Thymus (tissue), 11 donors: Measurements from ENCODE around the gene URB1. TPM values are rescaled to one million over a fixed set of nuclear protein-coding genes. Genes with fewer than 3 reads are reported as not detected.

Source experiments
- DNase-seq, 9 donors: peaks; one replicate each; pipeline ENCODE4 v3.0.0-alpha.2; 2013; ENCODE audit warnings: low spot score in 9 of 9, low read depth in 6 of 9, missing footprints in 1 of 9
- H3K27ac ChIP-seq, 2 donors: one replicate each; pipeline ENCODE4 v1.5.1; 2013; ENCODE audit warnings: control low read depth in 1 of 2, low read depth in 1 of 2, low read length in 1 of 2, mild to moderate bottlenecking in 1 of 2, moderate library complexity in 1 of 2
- H3K27me3 ChIP-seq, 2 donors: one replicate each; pipeline ENCODE4 v1.5.1; 2013; ENCODE audit warnings: low read length in 1 of 2; ENCODE audit not compliant: control insufficient read depth in 2 of 2, insufficient read depth in 1 of 2
- H3K36me3 ChIP-seq, 2 donors: one replicate each; pipeline ENCODE4 v1.5.1; 2013; ENCODE audit warnings: low read length in 1 of 2, mild to moderate bottlenecking in 1 of 2, moderate library complexity in 1 of 2; ENCODE audit not compliant: control insufficient read depth in 2 of 2, insufficient read depth in 2 of 2
- H3K4me1 ChIP-seq, 2 donors: one replicate each; pipeline ENCODE4 v1.5.1; 2013; ENCODE audit warnings: low read length in 2 of 2; ENCODE audit not compliant: control insufficient read depth in 2 of 2, insufficient read depth in 2 of 2
- H3K4me3 ChIP-seq, 2 donors: one replicate each; pipeline ENCODE4 v1.5.1; 2013; ENCODE audit warnings: low read length in 2 of 2, control low read depth in 1 of 2, mild to moderate bottlenecking in 1 of 2
- H3K9me3 ChIP-seq, 2 donors: one replicate each; pipeline ENCODE4 v1.5.1; 2013; ENCODE audit warnings: low read length in 1 of 2, mild to moderate bottlenecking in 1 of 2; ENCODE audit not compliant: control insufficient read depth in 2 of 2, insufficient read depth in 1 of 2
- WGBS: extraction: QIAGEN DNeasy Blood & Tissue Kit; methylation state at CpG from one replicate; pipeline ENCODE4 v1.1.7; 2013; 5-methylcytosine and 5-hydroxymethylcytosine counted together
- polyA plus RNA-seq: library from polyadenylated mRNA; stranded (reverse); fragments of 200-250 nt; gene quantifications from one replicate; pipeline ENCODE4 v1.2.3, GENCODE V29; 2013
- total RNA-seq: library from RNA; stranded (reverse); fragments of 120-200 nt; gene quantifications from one replicate; pipeline ENCODE4 v1.2.4, GENCODE V29; 2013
- donor health status: healthy.

The URB1 gene
- total and polyA plus RNA-seq, 2 donors: 4.2 to 4.7 TPM

GRCh38 chr21:32412162-32413014 is 19.6 kb upstream of the URB1 start, which contains the start of gene EVA1C:
Gene EVA1C (plus strand): TSS chr21:32412706. CDS start chr21:32412854, 148 bp downstream.
- peak in 1 of 9 donors; percentile 27 for DNase-seq
- Histone ChIP-seq H3K9me3 (peaks cover 0 to 1% of the 10 kb centered on the region in 2 donors), H3K36me3 (no peaks in the 10 kb centered on the region), H3K4me3 (peak within 1 kb of the TSS; percentile 29 to 49), H3K4me1 (peaks cover 3 to 7% of the 10 kb centered on the region in 2 donors), H3K27ac (peak within 1 kb of the TSS in 1 of 2 donors; percentile 86), H3K27me3 (peaks cover 28 to 76% of the 10 kb centered on the region in 2 donors)
- WGBS: under 1% methylated on average over 102 of the region's 104 CpGs

- no peak for DNase-seq
- Histone ChIP-seq H3K36me3 (no peaks in the 10 kb centered on the region), H3K27ac (peak overlapping the region in 1 of 2 donors; percentile 86), H3K4me1 (peaks cover 3 to 7% of the 10 kb centered on the region in 2 donors), H3K27me3 (peaks cover 28 to 75% of the 10 kb centered on the region in 2 donors), H3K9me3 (peaks cover 0 to 1% of the 10 kb centered on the region in 2 donors), H3K4me3 (peak overlapping the region; percentile 29 to 49)
- WGBS: 3% methylated on average over 63 of the region's 63 CpGs
Measured at GRCh38 chr21:32411350-32412161, 18.7 kb upstream of the URB1 start.

GRCh38 chr21:32410916-32411315 is 18.1 kb upstream of the URB1 start:
- no peak for DNase-seq

GRCh38 chr21:32410291-32410690 is 17.5 kb upstream of the URB1 start:
- Histone ChIP-seq H3K4me1 (peaks cover 3 to 7% of the 10 kb centered on the region in 2 donors), H3K27me3 (peaks cover 26 to 72% of the 10 kb centered on the region in 2 donors), H3K36me3 (no peaks in the 10 kb centered on the region), H3K27ac (no peak overlapping the region), H3K4me3 (no peak overlapping the region), H3K9me3 (peaks cover 0 to 1% of the 10 kb centered on the region in 2 donors)
- DNase-seq: no peak
- 97% methylated on average over 4 of the region's 4 CpGs for WGBS

More at GRCh38 chr21:32410916-32411315, 18.1 kb upstream of the URB1 start:
- Histone ChIP-seq H3K27me3 (peaks cover 28 to 77% of the 10 kb centered on the region in 2 donors), H3K27ac (peak overlapping the region in 1 of 2 donors; percentile 15), H3K9me3 (peaks cover 0 to 1% of the 10 kb centered on the region in 2 donors), H3K4me1 (peaks cover 3 to 7% of the 10 kb centered on the region in 2 donors), H3K36me3 (no peaks in the 10 kb centered on the region), H3K4me3 (peak overlapping the region in 1 of 2 donors; percentile 49)
- WGBS: 95% methylated on average over 5 of the region's 5 CpGs

- 83% methylated on average over 6 of the region's 6 CpGs for WGBS
- Histone ChIP-seq H3K9me3 (no peaks in the 10 kb centered on the region), H3K27ac (no peak overlapping the region), H3K27me3 (peaks cover 7 to 35% of the 10 kb centered on the region in 2 donors), H3K4me3 (no peak overlapping the region), H3K4me1 (peaks cover 0 to 3% of the 10 kb centered on the region in 2 donors), H3K36me3 (no peaks in the 10 kb centered on the region)
- DNase-seq: no peak
Measured at GRCh38 chr21:32406405-32406804, 13.6 kb upstream of the URB1 start.

- peak in 8 of 9 donors; percentile 47 to 85 (median 66) for DNase-seq
- 28% methylated on average over 5 of the region's 5 CpGs for WGBS
- Histone ChIP-seq H3K4me3 (no peak overlapping the region), H3K9me3 (no peaks in the 10 kb centered on the region), H3K27ac (no peak overlapping the region), H3K36me3 (no peaks in the 10 kb centered on the region), H3K4me1 (peaks cover 0 to 2% of the 10 kb centered on the region in 2 donors), H3K27me3 (peaks cover 2 to 15% of the 10 kb centered on the region in 2 donors)
Measured at GRCh38 chr21:32403201-32403777, 10.5 kb upstream of the URB1 start.

GRCh38 chr21:32393677-32394001 is 827 bp upstream of the URB1 start:
- DNase-seq: no peak
- WGBS: 50% methylated on average over 9 of the region's 9 CpGs
- Histone ChIP-seq H3K4me3 (peak overlapping the region; percentile 68 to 81), H3K4me1 (peaks cover 4 to 14% of the 10 kb centered on the region in 2 donors), H3K36me3 (peaks cover 0 to 5% of the 10 kb centered on the region in 2 donors), H3K27me3 (peaks cover 2 to 3% of the 10 kb centered on the region in 2 donors), H3K27ac (no peak overlapping the region), H3K9me3 (no peaks in the 10 kb centered on the region)

- peaks cover 0 to 3% of the 10 kb centered on the region in 2 donors for H3K27me3 ChIP-seq
- WGBS: under 1% methylated on average over 32 of the region's 32 CpGs
- no peak overlapping the region for H3K27ac ChIP-seq
- peak overlapping the region; percentile 68 to 81 for H3K4me3 ChIP-seq
- H3K4me1 ChIP-seq: peaks cover 4 to 14% of the 10 kb centered on the region in 2 donors
- no peak for DNase-seq
- peaks cover 5 to 12% of the 10 kb centered on the region in 2 donors for H3K36me3 ChIP-seq
- H3K9me3 ChIP-seq: no peaks in the 10 kb centered on the region
Measured at GRCh38 chr21:32392299-32392879, 423 bp downstream of the URB1 start.
